AG04450 (cell line): ENCODE results near the gene ARSI. TPM values are rescaled to one million over a fixed set of nuclear protein-coding genes. Genes with fewer than 3 reads are reported as not detected.

Experiments
- CTCF ChIA-PET: fragments of 300-600, 350-600 bp; formaldehyde crosslinking; extraction: SDS; loops from one replicate; lab custom pipeline; 2022; ENCODE audit warnings: antibody characterized with exemption, inconsistent platforms; lab: Charles Lee
- POLR2A ChIA-PET: fragments of 350-600 bp; formaldehyde crosslinking; extraction: SDS; loops from one replicate; lab custom pipeline; 2021; ENCODE audit warnings: antibody characterized with exemption, inconsistent platforms; lab: Yijun Ruan, JAX
- DNase-seq: peaks from one replicate; pipeline ENCODE4 v3.0.0-alpha.2; 2011; ENCODE audit warnings: low read depth, low spot score
- H3K27ac ChIP-seq: one replicate; pipeline ENCODE4 v1.5.1; 2012; ENCODE audit warnings: low read depth, low read length, control low read depth
- H3K27me3 ChIP-seq: one replicate; pipeline ENCODE4 v1.6.0; 2012; ENCODE audit warnings: low read length; ENCODE audit not compliant: control insufficient read depth, insufficient read depth
- H3K4me3 ChIP-seq: 2 replicates; pipeline ENCODE4 v1.5.1; 2011; ENCODE audit warnings: mild to moderate bottlenecking, low read depth, low read length, control low read depth
- H3K9me3 ChIP-seq: 2 replicates; pipeline ENCODE4 v1.5.1; 2012; ENCODE audit warnings: low read length; ENCODE audit not compliant: control insufficient read depth, insufficient read depth
- CTCF ChIP-seq: IDR thresholded peaks from 2 replicates; pipeline ENCODE4 v1.5.1; 2011; ENCODE audit warnings: low read depth, low read length, control low read depth, inconsistent platforms
- polyA plus RNA-seq: library from polyadenylated mRNA; depleted of rRNA; stranded (reverse); fragments of >200 nt; gene quantifications from 2 replicates; pipeline ENCODE4 v1.2.3, GENCODE V29; 2011

ARSI gene
- polyA plus RNA-seq, 1 experiment = 11.3 TPM

- Histone ChIP-seq H3K4me3 (peak overlapping the region; percentile 60), H3K27me3 (no peaks in the 10 kb centered on the region), H3K27ac (peak overlapping the region; percentile 52), H3K9me3 (no peaks in the 10 kb centered on the region)
- no peak for DNase-seq
- TF ChIP-seq CTCF = no peak
- ChIA-PET POLR2A (no interaction called here), CTCF (interaction anchor here (2.8 kb wide), 1 partner anchor 50 kb away, joined by 24 read pairs; no protein-coding TSS in a partner anchor)
Observed at GRCh38 chr5:150300496-150301169, 2.1 kb downstream of the ARSI start.

- no peak for TF ChIP-seq CTCF
- Histone ChIP-seq H3K27ac (peak overlapping the region; percentile 92), H3K27me3 (no peaks in the 10 kb centered on the region), H3K9me3 (no peaks in the 10 kb centered on the region; the same call in 1 of the 2 replicates), H3K4me3 (peak overlapping the region; percentile 60)
- ChIA-PET POLR2A (interaction anchor here (0.9 to 1.4 kb wide), 3 partner anchors 27 to 78 kb away, joined by 3 to 5 read pairs (median 3); no protein-coding TSS in a partner anchor), CTCF (interaction anchor here (2.8 kb wide), 1 partner anchor 51 kb away, joined by 24 read pairs; no protein-coding TSS in a partner anchor)
- no peak for DNase-seq
Observed at GRCh38 chr5:150299571-150300327, 3.0 kb downstream of the ARSI start.

GRCh38 chr5:150298701-150299451 is 3.8 kb downstream of the ARSI start:
- Histone ChIP-seq H3K9me3 (no peaks in the 10 kb centered on the region; the same call in 1 of the 2 replicates), H3K4me3 (no peak overlapping the region), H3K27ac (peak overlapping the region; percentile 92), H3K27me3 (no peaks in the 10 kb centered on the region)
- TF ChIP-seq CTCF = no peak
- peak; percentile 90 for DNase-seq
- POLR2A ChIA-PET = interaction anchor here (0.6 to 1.4 kb wide), 4 partner anchors 24 to 79 kb away, joined by 3 to 5 read pairs (median 3); no protein-coding TSS in a partner anchor
- CTCF ChIA-PET = interaction anchor here (0.7 to 2.8 kb wide), 3 partner anchors 26 to 52 kb away, joined by 3 to 24 read pairs (median 3); no protein-coding TSS in a partner anchor

- no peak for TF ChIP-seq CTCF
Observed at GRCh38 chr5:150297934-150298595, 4.6 kb downstream of the ARSI start.

More at GRCh38 chr5:150297934-150298595, 4.6 kb downstream of the ARSI start:
- POLR2A ChIA-PET = interaction anchor here (0.6 kb wide), 1 partner anchor 24 kb away, joined by 3 read pairs; no protein-coding TSS in a partner anchor
- no peak for DNase-seq
- CTCF ChIA-PET = interaction anchor here (2.8 kb wide), 1 partner anchor 53 kb away, joined by 24 read pairs; no protein-coding TSS in a partner anchor
- Histone ChIP-seq H3K4me3 (no peak overlapping the region), H3K9me3 (no peaks in the 10 kb centered on the region; the same call in 1 of the 2 replicates), H3K27ac (peak overlapping the region; percentile 92), H3K27me3 (no peaks in the 10 kb centered on the region)
